ENCODE results near the gene XIAP.

DNA sequence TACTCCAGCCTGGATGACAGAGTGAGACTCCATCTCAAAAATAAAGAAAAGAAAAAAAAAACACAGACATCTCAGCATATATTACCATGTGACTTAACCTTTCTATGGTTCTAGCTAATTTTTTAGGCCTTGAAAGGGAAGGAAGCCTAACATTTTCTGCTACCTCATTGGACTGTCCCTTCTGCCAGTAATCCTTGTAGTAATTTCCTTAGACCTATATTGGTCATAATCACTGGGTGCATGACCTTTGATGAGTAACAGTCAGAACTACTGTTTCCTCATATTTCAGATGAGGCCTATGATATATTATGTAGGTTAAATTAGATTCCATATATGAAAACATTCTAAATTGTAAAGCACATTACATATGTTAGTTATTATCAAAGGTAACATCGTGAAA is 9.6 kb downstream of the XIAP start:
- TF ChIP-seq, protein P1, sequence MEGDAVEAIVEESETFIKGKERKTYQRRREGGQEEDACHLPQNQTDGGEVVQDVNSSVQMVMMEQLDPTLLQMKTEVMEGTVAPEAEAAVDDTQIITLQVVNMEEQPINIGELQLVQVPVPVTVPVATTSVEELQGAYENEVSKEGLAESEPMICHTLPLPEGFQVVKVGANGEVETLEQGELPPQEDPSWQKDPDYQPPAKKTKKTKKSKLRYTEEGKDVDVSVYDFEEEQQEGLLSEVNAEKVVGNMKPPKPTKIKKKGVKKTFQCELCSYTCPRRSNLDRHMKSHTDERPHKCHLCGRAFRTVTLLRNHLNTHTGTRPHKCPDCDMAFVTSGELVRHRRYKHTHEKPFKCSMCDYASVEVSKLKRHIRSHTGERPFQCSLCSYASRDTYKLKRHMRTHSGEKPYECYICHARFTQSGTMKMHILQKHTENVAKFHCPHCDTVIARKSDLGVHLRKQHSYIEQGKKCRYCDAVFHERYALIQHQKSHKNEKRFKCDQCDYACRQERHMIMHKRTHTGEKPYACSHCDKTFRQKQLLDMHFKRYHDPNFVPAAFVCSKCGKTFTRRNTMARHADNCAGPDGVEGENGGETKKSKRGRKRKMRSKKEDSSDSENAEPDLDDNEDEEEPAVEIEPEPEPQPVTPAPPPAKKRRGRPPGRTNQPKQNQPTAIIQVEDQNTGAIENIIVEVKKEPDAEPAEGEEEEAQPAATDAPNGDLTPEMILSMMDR (IDR thresholded peaks at IDR 0.05), result no peak
- no peak for TF ChIP-seq POLR2A (IDR thresholded peaks at IDR 0.05)
